Parathyroid adenoma (tissue), 2 donors: ENCODE data around the gene PLXNC1.

Experiments used
- H2AFZ ChIP-seq: fragments of 300-600 bp; sonication (generic); one replicate; pipeline ENCODE4 v1.7.0; 2017; ENCODE audit warnings: antibody characterized with exemption, mild to moderate bottlenecking
- H3K27ac ChIP-seq: fragments of 300-600 bp; sonication (generic); one replicate; pipeline ENCODE4 v1.7.0; 2017
- H3K27me3 ChIP-seq: fragments of 300-600 bp; sonication (generic); one replicate; pipeline ENCODE4 v1.7.0; 2017; ENCODE audit warnings: low read length; ENCODE audit not compliant: control insufficient read depth, insufficient read depth
- H3K36me3 ChIP-seq: fragments of 300-600 bp; sonication (generic); one replicate; pipeline ENCODE4 v1.7.0; 2017; ENCODE audit warnings: low read length; ENCODE audit not compliant: control insufficient read depth, insufficient read depth
- H3K4me1 ChIP-seq: fragments of 300-600 bp; sonication (generic); one replicate; pipeline ENCODE4 v1.7.0; 2017; ENCODE audit warnings: control low read depth
- H3K4me2 ChIP-seq: fragments of 300-600 bp; sonication (generic); one replicate; pipeline ENCODE4 v1.7.0; 2017; ENCODE audit warnings: low read length
- H3K4me3 ChIP-seq: fragments of 300-600 bp; sonication (generic); one replicate; pipeline ENCODE4 v1.7.0; 2017; ENCODE audit warnings: low read depth, low read length
- H3K79me2 ChIP-seq: fragments of 300-600 bp; sonication (generic); one replicate; pipeline ENCODE4 v1.7.0; 2017; ENCODE audit warnings: control low read depth
- H3K9ac ChIP-seq: fragments of 300-600 bp; sonication (generic); one replicate; pipeline ENCODE4 v1.7.0; 2017; ENCODE audit warnings: mild to moderate bottlenecking
- H3K9me3 ChIP-seq: fragments of 300-600 bp; sonication (generic); one replicate; pipeline ENCODE4 v1.7.0; 2017; ENCODE audit warnings: low read length; ENCODE audit not compliant: control insufficient read depth
- TF ChIP-seq, protein P1 (sequence below): fragments of 300-600 bp; sonication (generic); IDR thresholded peaks from one replicate; pipeline ENCODE4 v1.7.0; 2017; ENCODE audit warnings: antibody characterized with exemption, mild to moderate bottlenecking
- donor health status: primary hyperparathyroidism.

Gene PLXNC1

DNA sequence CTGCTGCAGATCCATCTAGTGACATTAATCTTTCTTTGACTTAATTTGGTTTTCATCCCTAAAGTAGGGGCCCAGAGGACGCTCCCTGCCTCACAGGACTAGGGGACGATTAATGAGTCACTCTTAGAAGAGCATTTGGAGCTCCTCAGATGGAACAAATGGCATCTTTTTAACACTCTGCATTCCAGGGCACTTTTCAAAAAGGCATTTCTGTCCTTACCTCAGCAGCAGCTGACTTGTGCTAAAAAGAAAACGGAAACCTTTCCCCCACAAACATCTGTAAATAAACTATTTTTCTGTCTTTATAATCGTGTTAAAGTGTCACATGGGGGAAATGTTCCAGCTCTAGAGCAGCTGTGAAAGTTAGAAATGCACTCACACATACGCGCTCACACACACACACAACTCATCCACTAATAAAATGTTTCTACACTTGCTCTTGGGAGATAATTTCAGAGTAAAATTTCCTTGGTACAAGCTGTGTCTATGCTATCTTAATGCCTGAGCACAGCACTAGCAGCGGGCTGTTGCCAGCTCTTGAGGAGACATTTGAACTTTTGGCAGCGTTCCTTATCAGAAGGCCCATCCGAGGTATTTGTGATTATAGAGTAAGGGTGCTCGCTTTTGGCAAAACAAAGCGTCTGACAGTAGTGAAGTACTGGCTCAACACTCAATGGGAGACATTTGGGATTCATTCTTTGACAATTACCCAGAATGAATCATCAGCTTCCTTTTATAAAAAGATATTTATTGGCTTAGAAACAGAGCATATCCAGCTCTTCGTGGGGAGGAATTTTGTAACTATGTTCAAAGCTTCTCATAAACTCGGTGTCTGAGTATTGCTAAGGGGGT is 141.3 kb downstream of the PLXNC1 start:
- Histone ChIP-seq H3K4me3 (no peak overlapping the region), H3K4me1 (no peaks in the 10 kb centered on the region)

DNA sequence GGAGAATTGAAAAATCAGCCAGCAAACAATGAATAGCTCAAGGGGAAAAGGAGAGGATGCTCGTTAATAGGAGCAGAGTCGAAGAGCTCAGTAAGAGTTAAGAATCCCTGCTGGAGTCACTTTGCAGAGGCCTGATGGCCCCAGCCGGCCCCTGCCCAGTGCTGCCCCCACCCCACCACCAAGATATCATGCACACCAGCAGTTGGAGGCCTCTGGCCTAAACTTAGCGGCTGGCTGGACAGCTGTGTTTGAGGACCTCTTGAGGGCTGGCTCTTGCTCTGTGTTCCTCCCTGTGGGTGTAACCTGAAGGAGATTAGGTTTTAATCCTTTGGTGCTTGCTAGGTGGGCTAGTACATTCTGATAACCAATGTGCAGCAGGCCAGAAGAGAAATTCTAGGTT is 142.0 kb downstream of the PLXNC1 start:
- Histone ChIP-seq H3K9me3 (no peaks in the 10 kb centered on the region), H3K27me3 (no peaks in the 10 kb centered on the region), H3K36me3 (no peaks in the 10 kb centered on the region), H3K4me1 (no peaks in the 10 kb centered on the region), H2AFZ (no peak overlapping the region), H3K79me2 (no peaks in the 10 kb centered on the region), H3K9ac (no peak overlapping the region), H3K4me2 (no peak overlapping the region), H3K4me3 (no peak overlapping the region), H3K27ac (no peak overlapping the region)
- TF ChIP-seq, protein P1, sequence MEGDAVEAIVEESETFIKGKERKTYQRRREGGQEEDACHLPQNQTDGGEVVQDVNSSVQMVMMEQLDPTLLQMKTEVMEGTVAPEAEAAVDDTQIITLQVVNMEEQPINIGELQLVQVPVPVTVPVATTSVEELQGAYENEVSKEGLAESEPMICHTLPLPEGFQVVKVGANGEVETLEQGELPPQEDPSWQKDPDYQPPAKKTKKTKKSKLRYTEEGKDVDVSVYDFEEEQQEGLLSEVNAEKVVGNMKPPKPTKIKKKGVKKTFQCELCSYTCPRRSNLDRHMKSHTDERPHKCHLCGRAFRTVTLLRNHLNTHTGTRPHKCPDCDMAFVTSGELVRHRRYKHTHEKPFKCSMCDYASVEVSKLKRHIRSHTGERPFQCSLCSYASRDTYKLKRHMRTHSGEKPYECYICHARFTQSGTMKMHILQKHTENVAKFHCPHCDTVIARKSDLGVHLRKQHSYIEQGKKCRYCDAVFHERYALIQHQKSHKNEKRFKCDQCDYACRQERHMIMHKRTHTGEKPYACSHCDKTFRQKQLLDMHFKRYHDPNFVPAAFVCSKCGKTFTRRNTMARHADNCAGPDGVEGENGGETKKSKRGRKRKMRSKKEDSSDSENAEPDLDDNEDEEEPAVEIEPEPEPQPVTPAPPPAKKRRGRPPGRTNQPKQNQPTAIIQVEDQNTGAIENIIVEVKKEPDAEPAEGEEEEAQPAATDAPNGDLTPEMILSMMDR, result no peak

More for the DNA sequence above, 141.3 kb downstream of the PLXNC1 start:
- Histone ChIP-seq H3K9ac (no peak overlapping the region), H2AFZ (no peak overlapping the region), H3K27ac (no peak overlapping the region), H3K4me2 (no peak overlapping the region), H3K9me3 (no peaks in the 10 kb centered on the region), H3K36me3 (no peaks in the 10 kb centered on the region), H3K27me3 (no peaks in the 10 kb centered on the region), H3K79me2 (no peaks in the 10 kb centered on the region)
- TF ChIP-seq, protein P1, result no peak

DNA sequence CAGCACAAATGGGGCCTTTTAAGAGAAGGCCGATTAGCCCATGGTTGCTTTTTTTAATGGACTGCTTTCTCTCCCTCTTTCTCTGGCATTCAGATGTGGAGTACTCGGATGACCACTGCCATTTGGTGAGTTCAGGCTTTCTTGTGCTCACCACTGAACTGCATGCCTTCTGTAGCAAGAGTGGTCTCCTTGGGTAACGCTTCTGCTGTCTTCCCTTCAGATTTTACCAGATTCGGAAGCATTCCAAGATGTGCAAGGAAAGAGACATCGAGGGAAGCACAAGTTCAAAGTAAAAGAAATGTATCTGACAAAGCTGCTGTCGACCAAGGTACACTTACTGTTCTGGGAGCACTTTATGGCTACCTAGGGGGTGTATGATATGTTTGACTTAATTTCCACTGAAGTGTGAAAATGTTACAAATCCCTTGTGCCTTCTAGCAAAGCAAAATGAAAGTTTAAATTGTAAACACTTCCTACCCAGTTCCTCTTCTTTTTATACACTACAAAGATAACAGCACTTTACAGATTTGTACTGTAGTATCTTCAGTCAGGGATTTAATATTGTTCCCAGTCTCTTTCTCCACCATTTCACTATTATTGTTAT is 148.8 kb downstream of the PLXNC1 start:
- Histone ChIP-seq H3K36me3 (no peaks in the 10 kb centered on the region), H3K4me2 (no peak overlapping the region), H3K9me3 (no peaks in the 10 kb centered on the region), H3K27me3 (no peaks in the 10 kb centered on the region), H3K27ac (no peak overlapping the region), H3K4me1 (no peaks in the 10 kb centered on the region), H2AFZ (no peak overlapping the region), H3K4me3 (no peak overlapping the region), H3K9ac (no peak overlapping the region), H3K79me2 (no peaks in the 10 kb centered on the region)
- TF ChIP-seq, protein P1, result no peak

DNA sequence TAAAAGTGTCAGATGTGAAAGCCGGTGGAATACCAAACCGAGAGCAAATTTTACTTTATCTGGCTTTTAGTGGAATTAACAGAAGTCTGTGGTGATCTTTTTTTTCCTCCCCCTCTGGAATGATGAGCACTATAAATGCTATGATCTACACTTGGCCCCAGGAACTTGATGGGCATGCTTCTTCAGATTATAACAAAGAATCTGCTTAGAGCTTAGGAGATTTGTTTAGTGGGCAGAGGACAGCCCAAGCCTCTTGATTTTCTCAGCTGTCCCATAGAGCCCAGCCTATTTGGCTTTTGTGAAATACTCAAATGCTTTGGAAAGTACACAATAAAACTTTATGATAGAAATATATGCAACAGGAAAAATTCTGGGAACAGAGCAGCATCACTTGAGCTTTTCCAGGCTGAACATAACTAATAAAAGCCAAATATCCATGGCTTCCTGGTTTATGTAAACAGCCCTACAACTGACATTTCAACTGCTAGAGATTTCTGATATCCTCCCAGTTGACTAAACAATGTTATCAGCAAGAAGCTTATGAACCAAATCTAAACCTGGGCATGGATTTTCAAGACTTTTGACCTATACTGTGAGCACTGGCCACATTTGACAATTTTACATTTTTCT is 149.6 kb downstream of the PLXNC1 start:
- no peak overlapping the region for H3K27ac ChIP-seq
- no peak overlapping the region for H2AFZ ChIP-seq
- H3K4me3 ChIP-seq, result no peak overlapping the region
- no peaks in the 10 kb centered on the region for H3K36me3 ChIP-seq
- no peaks in the 10 kb centered on the region for H3K79me2 ChIP-seq
- no peak overlapping the region for H3K4me2 ChIP-seq
- H3K9me3 ChIP-seq, result no peaks in the 10 kb centered on the region
- TF ChIP-seq, protein P1, result no peak
- H3K4me1 ChIP-seq, result no peaks in the 10 kb centered on the region
- no peak overlapping the region for H3K9ac ChIP-seq
- H3K27me3 ChIP-seq, result no peaks in the 10 kb centered on the region
